OCI-LY1 (cell line): Measurements from ENCODE around the gene DNAJC15.

Experiments
- H2AFZ ChIP-seq: fragments of 200-600 bp; sonication (generic), shearing (Covaris generic); 2 replicates; pipeline ENCODE4 v1.6.0; 2014; ENCODE audit warnings: antibody characterized with exemption, mild to moderate bottlenecking, low read length
- H3F3A ChIP-seq: fragments of 200-600 bp; sonication (generic), shearing (Covaris generic); 2 replicates; pipeline ENCODE4 v1.6.0; 2014; ENCODE audit warnings: mild to moderate bottlenecking, antibody characterized with exemption, low read length, moderate library complexity; ENCODE audit not compliant: insufficient read depth
- H3K27ac ChIP-seq: fragments of 200-600 bp; sonication (generic); 2 replicates; pipeline ENCODE4 v1.5.1; 2014; ENCODE audit warnings: low read length, mixed run types, mild to moderate bottlenecking, low read depth; ENCODE audit not compliant: poor library complexity, severe bottlenecking
- H3K27me3 ChIP-seq: fragments of 200-600 bp; sonication (generic); 2 replicates; pipeline ENCODE4 v1.6.0; 2014; ENCODE audit warnings: antibody characterized with exemption, mild to moderate bottlenecking, low read length, moderate library complexity; ENCODE audit not compliant: insufficient read depth
- H3K36me3 ChIP-seq: fragments of 200-600 bp; sonication (generic); 2 replicates; pipeline ENCODE4 v1.6.1; 2014; ENCODE audit warnings: mild to moderate bottlenecking, antibody characterized with exemption, low read length, moderate library complexity, mixed read lengths; ENCODE audit not compliant: insufficient read depth
- H3K4me1 ChIP-seq: fragments of 200-600 bp; sonication (generic); 2 replicates; pipeline ENCODE4 v1.5.1; 2014; ENCODE audit warnings: mild to moderate bottlenecking, low read length, moderate library complexity; ENCODE audit not compliant: insufficient read depth, severe bottlenecking
- H3K4me2 ChIP-seq: fragments of 200-600 bp; sonication (generic), shearing (Covaris generic); 2 replicates; pipeline ENCODE4 v1.6.1; 2014; ENCODE audit warnings: low read length
- H3K4me3 ChIP-seq: fragments of 200-600 bp; sonication (generic); 2 replicates; pipeline ENCODE4 v1.5.1; 2014; ENCODE audit warnings: low read length, low read depth, mild to moderate bottlenecking, mixed read lengths; ENCODE audit not compliant: poor library complexity, severe bottlenecking
- H3K79me2 ChIP-seq: fragments of 200-600 bp; shearing (Covaris generic); 2 replicates; pipeline ENCODE4 v1.6.1; 2016; ENCODE audit warnings: mixed run types, low read length, mixed read lengths; ENCODE audit not compliant: insufficient read depth
- H3K9ac ChIP-seq: fragments of 200-600 bp; sonication (generic), shearing (Covaris generic); 2 replicates; pipeline ENCODE4 v1.6.1; 2014; ENCODE audit warnings: mild to moderate bottlenecking, low read length, mixed read lengths
- H3K9me2 ChIP-seq: fragments of 200-600 bp; sonication (generic), shearing (Covaris generic); 2 replicates; pipeline ENCODE4 v1.6.1; 2014; ENCODE audit warnings: low read depth, mild to moderate bottlenecking, low read length, mixed read lengths
- H3K9me3 ChIP-seq: fragments of 200-600 bp; shearing (Covaris generic); 2 replicates; pipeline ENCODE4 v1.6.1; 2014; ENCODE audit warnings: low read length, mixed read lengths
- H4K20me1 ChIP-seq: fragments of 200-600 bp; sonication (generic), shearing (Covaris generic); 2 replicates; pipeline ENCODE4 v1.6.0; 2016; ENCODE audit warnings: mild to moderate bottlenecking, low read length; ENCODE audit not compliant: insufficient read depth
- CTCF ChIP-seq: fragments of 200-600 bp; sonication (generic), shearing (Covaris generic); IDR thresholded peaks from 2 replicates; pipeline ENCODE4 v1.5.1; 2017; ENCODE audit warnings: mild to moderate bottlenecking, antibody characterized with exemption, low read length, moderate library complexity, mixed read lengths
- EZH2 ChIP-seq: fragments of 200-600 bp; sonication (generic), shearing (Covaris generic); IDR thresholded peaks from 2 replicates; pipeline ENCODE4 v1.8.0; 2017; ENCODE audit warnings: borderline replicate concordance, mixed run types, mild to moderate bottlenecking, antibody characterized with exemption, low read length, moderate library complexity, mixed read lengths

DNAJC15 gene

GRCh38 chr13:42997381-42997780 is 26.0 kb upstream of the DNAJC15 start:
- H3K27me3 ChIP-seq = no peaks in the 10 kb centered on the region
- no peaks in the 10 kb centered on the region for H3K36me3 ChIP-seq
- no peak overlapping the region for H3K4me3 ChIP-seq
- peaks cover 7% of the 10 kb centered on the region for H3K4me1 ChIP-seq
- H3K27ac ChIP-seq = no peak overlapping the region
- H3F3A ChIP-seq = no peaks in the 10 kb centered on the region; the same call in 1 of the 2 replicates
- H3K9me2 ChIP-seq = no peaks in the 10 kb centered on the region
- H3K79me2 ChIP-seq = no peaks in the 10 kb centered on the region
- H3K9ac ChIP-seq = no peak overlapping the region
- H3K4me2 ChIP-seq = no peak overlapping the region
- H3K9me3 ChIP-seq = no peaks in the 10 kb centered on the region
- no peaks in the 10 kb centered on the region for H4K20me1 ChIP-seq
- TF ChIP-seq EZH2 (no peak), CTCF (no peak)
- 0 out of 2 replicates have a peak overlapping the region, but pooled peaks have one; percentile 32 for H2AFZ ChIP-seq

- Histone ChIP-seq H3K9me3 (no peaks in the 10 kb centered on the region), H3K4me1 (no peaks in the 10 kb centered on the region), H3K36me3 (no peaks in the 10 kb centered on the region), H3K4me3 (no peak overlapping the region), H3K9ac (no peak overlapping the region), H3K79me2 (no peaks in the 10 kb centered on the region), H3F3A (no peaks in the 10 kb centered on the region; the same call in 1 of the 2 replicates), H3K9me2 (no peaks in the 10 kb centered on the region), H3K27ac (no peak overlapping the region), H4K20me1 (no peaks in the 10 kb centered on the region), H3K4me2 (no peak overlapping the region), H2AFZ (no peak overlapping the region), H3K27me3 (no peaks in the 10 kb centered on the region)
- TF ChIP-seq CTCF (no peak), EZH2 (no peak)
Observed at GRCh38 chr13:42999491-42999890, 23.9 kb upstream of the DNAJC15 start.

GRCh38 chr13:43000676-43001075 is 22.7 kb upstream of the DNAJC15 start:
- no peak overlapping the region for H3K9ac ChIP-seq
- no peak overlapping the region for H3K27ac ChIP-seq
- no peak for TF ChIP-seq EZH2
- TF ChIP-seq CTCF = no peak

More at GRCh38 chr13:43000676-43001075, 22.7 kb upstream of the DNAJC15 start:
- Histone ChIP-seq H3K79me2 (no peaks in the 10 kb centered on the region), H3K36me3 (no peaks in the 10 kb centered on the region), H3K27me3 (no peaks in the 10 kb centered on the region), H2AFZ (no peak overlapping the region), H3K4me1 (no peaks in the 10 kb centered on the region), H3K9me3 (no peaks in the 10 kb centered on the region), H3K9me2 (no peaks in the 10 kb centered on the region), H3K4me3 (no peak overlapping the region), H3F3A (no peaks in the 10 kb centered on the region; the same call in 1 of the 2 replicates), H3K4me2 (no peak overlapping the region), H4K20me1 (no peaks in the 10 kb centered on the region)
